Fibroblast of peridontal ligament (primary cell): ENCODE data around the gene C9orf40.

Experiments
- DNase-seq: peaks from one replicate; pipeline ENCODE4 v3.0.0-alpha.2; 2010; ENCODE audit errors: extremely low read depth

C9orf40 gene

DNA sequence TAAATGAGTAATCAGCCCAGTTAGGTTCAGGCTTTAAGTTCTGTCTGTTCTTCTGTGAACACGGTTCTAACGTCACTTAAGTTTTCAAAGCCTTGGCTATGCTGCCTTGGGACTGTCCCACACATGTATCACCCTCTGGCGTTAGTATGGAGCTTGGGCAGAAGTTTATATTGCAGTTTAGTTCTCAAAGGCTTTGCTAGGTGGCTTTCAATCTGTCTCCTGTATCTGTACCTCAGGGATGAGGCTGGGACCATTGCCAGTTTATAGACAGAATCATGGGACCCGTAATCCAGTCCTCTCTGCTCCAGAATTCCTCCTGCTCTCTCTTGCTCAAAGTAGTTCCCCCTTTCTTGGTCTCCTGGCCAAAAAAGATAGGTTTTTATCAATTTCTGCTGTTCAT, 12.1 kb downstream of the C9orf40 start:
- peak; percentile 56 for DNase-seq

DNA sequence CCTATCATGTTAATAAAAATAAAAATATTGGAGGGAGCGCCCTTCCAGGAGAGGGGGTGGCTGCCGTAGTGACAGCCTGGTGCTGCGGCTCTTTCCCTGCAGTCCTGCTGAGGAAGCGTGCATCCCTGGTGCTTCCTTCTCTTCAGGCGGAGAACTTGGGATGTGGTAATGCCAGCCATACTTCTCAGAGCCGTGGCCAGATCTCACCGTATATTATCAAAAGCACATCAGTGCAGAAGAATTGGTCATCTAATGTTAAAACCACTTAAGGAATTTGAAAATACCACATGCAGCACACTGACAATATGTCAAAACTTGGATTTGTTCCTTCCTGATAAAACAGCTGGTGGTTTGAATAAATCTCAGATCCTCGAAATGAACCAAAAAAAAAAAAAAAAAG, 17.7 kb downstream of the C9orf40 start:
- DNase-seq: no peak

DNA sequence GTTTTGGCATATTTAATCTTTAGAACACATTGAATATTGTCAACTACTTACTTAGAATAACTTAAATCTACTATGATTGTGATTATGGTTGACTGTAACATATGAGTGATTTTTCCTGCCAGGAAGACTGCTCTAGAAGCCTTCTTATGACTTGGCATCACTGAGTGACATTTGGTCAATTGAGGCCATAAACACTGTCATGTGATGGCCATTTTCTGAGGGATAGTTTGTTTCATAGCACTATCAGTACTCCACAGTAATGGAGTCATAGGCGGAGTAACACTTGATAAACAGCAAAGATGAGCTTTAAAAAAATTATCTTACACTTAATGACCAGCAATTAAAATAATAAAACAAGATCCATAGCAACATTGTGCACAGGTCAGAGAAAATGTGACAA, 31.0 kb downstream of the C9orf40 start:
- no peak for DNase-seq

DNA sequence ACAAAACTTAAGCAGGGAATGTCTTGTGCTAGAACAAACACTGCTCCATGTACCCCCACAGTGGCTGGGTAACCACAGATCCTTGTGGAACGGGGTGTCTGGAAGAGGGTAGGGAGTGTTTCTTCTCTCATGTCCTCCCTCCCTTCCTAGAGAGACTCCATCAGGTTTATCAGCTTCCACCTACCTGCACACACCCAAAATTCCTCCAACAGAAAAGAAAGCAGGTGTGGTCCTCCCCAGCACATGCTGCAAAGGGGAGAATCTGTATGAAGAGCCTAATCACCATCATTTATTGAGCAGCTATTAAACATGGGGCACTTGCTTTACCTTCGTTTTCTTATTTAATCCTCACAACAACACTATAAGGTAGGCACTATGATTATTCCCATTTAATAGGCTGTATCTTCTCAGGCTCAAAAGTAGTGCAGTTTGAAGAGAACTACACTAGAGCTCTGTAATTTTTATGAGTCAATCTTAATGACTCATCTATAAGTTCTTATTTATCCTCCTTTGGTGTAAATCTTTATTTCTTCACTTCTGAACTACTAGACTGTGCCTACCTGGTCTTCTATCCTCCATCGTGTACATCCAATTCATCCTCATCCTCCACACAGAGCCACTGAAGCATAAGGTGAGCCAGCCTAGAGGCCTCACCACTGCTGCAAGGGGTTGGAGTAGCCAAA, 31.6 kb downstream of the C9orf40 start:
- no peak for DNase-seq

DNA sequence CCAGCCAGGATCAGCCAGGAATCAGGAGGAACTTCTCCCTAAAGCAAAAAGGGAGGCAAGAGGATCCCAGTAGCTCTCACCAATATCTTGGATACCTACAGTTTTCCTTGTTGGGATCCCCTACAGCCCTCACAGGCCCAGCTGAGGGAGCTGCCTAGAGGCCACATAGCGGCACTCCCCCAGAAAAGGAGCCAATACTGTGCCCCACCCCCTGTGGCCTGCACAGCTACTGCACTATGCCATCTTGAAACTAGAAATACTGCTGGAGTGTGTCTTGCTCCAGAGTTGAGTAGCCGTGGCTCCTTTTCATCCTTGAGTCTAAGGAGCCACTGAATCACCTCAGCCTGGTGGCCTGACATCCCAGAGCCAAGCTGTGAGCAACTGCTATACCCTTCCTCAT, 42.7 kb downstream of the C9orf40 start:
- DNase-seq: no peak

DNA sequence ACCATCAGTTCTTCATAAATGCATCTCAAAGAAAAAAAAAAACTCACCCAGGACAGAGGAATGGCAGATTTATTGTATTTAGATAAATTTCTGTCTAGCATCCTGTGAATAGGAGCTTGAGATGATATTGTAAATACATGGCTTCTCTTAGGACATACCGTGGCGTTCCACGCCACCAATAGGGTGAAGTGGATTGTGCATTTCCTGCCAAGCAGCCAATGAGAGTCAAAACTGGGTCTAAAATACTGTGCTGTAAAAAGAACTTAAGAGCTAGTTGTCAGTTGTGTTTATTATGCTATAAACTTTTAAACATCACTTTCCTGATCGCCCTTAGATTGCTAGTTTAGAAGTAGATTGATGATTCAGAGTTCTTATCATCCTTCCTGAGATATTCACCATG, 44.0 kb downstream of the C9orf40 start:
- DNase-seq: no peak

DNA sequence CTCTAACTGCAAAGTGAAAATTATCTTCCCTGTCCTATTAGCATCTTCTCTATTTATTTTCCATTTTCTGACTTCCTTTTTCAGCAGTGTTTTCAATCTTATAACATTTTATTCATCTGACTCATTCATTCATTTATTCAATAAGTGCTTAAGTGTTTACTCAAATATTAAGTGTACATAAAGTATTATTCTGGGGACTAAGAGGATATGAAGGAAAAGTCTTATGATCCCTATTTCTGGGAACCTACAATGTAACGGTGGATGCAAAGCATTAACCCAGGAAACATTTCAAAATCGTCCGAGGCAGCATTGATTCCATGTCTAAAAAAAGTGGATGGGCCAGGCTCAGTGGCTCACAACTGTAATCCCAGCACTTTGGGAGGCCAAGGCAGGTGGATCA, 45.6 kb downstream of the C9orf40 start:
- DNase-seq: no peak

DNA sequence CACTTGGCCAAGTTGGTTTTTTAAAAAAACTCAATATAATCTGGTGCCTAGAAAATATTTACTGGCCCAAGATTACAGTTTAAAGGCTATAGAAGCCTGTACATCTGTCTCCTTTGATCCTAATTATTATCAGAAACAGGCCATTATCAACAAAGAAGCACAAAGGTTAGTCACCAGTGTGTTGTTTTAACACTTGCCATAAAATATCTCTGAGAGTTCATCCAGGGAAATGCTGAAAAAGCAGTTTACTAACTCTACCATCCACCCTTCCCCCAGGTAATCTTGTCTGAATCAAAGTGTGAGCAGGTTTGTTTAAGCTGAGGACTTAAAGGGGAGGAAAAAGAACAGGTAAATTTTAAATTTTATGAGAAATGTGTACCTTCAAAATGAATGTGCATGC, 51.7 kb downstream of the C9orf40 start:
- DNase-seq: no peak
